ENCODE results near the gene SLC4A2.

The SLC4A2 gene

DNA sequence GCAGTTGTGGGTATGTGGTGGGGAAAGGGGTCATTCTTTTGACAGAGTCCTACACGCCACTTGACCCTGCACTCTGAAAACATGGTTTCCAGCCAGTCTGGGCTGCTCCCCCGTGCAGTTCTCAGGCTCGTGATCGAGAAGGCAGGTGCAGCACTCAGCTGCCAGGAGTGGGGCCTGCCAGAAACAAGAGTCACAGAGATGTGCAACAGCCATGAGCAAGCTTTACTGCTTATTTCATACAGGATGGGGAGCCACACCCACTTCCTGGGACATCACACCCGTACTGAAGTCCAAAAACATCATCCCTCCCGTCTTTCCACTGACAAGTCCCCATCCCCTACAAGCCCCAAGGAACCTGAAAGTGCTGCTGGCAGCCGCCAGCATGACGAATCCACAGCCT lies 44.4 kb upstream of the SLC4A2 start:
- H3K27ac ChIP-seq (ENCODE audit: insufficient read depth, low read depth, low read length, poor library complexity, severe bottlenecking): no peak overlapping the region
- no peaks in the 10 kb centered on the region for H3K36me3 ChIP-seq (ENCODE audit: control insufficient read depth, insufficient read depth, low read length)
- H3K27me3 ChIP-seq (ENCODE audit: control insufficient read depth, insufficient read depth, low read length, poor library complexity, severe bottlenecking): peaks cover 28% of the 10 kb centered on the region
- H3K9me3 ChIP-seq (ENCODE audit: control insufficient read depth, low read length): no peaks in the 10 kb centered on the region
- WGBS, 2 experiments: 93 to 94% methylated on average over 8 of the region's 8 CpGs
- H3K4me1 ChIP-seq (ENCODE audit: control insufficient read depth, insufficient read depth, low read length): peaks cover 26% of the 10 kb centered on the region
- H3K4me3 ChIP-seq (ENCODE audit: insufficient read depth, low read depth, low read length): no peak overlapping the region

DNA sequence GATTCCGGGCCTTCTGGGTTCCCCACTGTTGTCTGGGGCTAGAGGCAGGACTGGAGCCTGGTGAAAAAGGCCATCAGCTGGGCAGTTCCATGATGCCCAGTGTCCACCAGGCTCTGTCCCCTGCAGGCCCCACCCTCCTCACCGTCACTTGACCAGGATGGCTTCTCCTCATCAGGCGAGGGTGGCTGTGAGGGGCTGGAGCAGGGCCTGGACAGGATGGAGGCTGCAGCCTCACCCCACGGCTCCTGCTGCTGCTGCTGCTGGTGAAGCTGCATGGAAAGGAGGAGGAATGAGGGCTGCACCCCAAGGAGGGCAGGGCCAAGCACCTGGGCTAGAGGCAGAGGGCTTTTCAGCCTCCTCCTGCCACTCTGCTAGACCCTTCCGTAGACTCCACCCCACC lies 43.4 kb upstream of the SLC4A2 start:
- Histone ChIP-seq H3K27ac (ENCODE audit: insufficient read depth, low read depth, low read length, poor library complexity, severe bottlenecking) (no peak overlapping the region), H3K36me3 (ENCODE audit: control insufficient read depth, insufficient read depth, low read length) (no peaks in the 10 kb centered on the region), H3K4me1 (ENCODE audit: control insufficient read depth, insufficient read depth, low read length) (peaks cover 27% of the 10 kb centered on the region), H3K27me3 (ENCODE audit: control insufficient read depth, insufficient read depth, low read length, poor library complexity, severe bottlenecking) (peaks cover 28% of the 10 kb centered on the region), H3K4me3 (ENCODE audit: insufficient read depth, low read depth, low read length) (no peak overlapping the region), H3K9me3 (ENCODE audit: control insufficient read depth, low read length) (no peaks in the 10 kb centered on the region)
- WGBS, 2 experiments: 91% methylated on average over 5 of the region's 5 CpGs

DNA sequence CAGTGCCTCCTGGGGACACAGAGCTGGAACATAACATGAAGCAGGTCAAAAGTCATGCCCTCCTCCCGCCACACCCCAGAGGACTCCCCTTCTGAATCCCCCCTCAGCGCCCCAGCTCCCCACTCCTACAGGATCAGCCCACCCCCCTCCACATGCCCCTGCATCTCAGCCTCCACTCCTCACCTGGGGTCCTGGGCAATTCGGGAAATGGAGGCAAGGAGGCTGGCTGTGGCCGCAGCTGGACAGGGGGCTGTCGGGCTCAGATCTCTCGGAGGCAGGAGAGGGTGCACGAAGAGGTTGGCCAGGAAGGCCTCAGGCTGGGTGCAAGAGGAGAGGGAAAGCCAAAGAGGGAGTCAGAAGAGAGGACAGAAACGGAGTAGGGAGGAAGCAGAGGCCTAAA lies 42.9 kb upstream of the SLC4A2 start:
- Histone ChIP-seq H3K36me3 (ENCODE audit: control insufficient read depth, insufficient read depth, low read length) (no peaks in the 10 kb centered on the region), H3K4me1 (ENCODE audit: control insufficient read depth, insufficient read depth, low read length) (peaks cover 30% of the 10 kb centered on the region), H3K27ac (ENCODE audit: insufficient read depth, low read depth, low read length, poor library complexity, severe bottlenecking) (no peak overlapping the region), H3K4me3 (ENCODE audit: insufficient read depth, low read depth, low read length) (no peak overlapping the region), H3K27me3 (ENCODE audit: control insufficient read depth, insufficient read depth, low read length, poor library complexity, severe bottlenecking) (peaks cover 28% of the 10 kb centered on the region), H3K9me3 (ENCODE audit: control insufficient read depth, low read length) (no peaks in the 10 kb centered on the region)
- 93 to 94% methylated on average over 8 of the region's 8 CpGs for WGBS, 2 experiments

DNA sequence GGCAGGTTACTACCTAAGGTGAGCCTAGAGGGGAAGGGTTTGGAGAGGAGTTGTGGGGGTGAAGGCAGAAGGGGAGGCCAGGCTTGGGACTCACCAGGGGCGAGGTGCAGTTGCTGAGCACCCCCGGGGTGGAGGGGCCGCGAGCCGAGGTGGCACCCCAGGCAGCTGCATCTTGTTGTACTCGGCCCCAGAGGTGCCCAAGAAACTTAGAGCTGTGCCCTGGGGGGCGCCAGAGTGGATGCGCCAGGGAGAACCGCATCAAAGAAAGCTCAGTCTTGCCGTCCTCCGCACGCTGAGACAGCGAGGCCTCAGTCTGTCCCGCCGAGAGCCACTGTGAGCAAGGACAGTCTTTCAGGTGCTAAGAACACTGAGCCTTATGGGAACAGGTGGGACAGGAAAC lies 42.4 kb upstream of the SLC4A2 start:
- Histone ChIP-seq H3K27ac (ENCODE audit: insufficient read depth, low read depth, low read length, poor library complexity, severe bottlenecking) (no peak overlapping the region), H3K4me1 (ENCODE audit: control insufficient read depth, insufficient read depth, low read length) (peaks cover 30% of the 10 kb centered on the region), H3K36me3 (ENCODE audit: control insufficient read depth, insufficient read depth, low read length) (no peaks in the 10 kb centered on the region), H3K9me3 (ENCODE audit: control insufficient read depth, low read length) (no peaks in the 10 kb centered on the region), H3K4me3 (ENCODE audit: insufficient read depth, low read depth, low read length) (no peak overlapping the region), H3K27me3 (ENCODE audit: control insufficient read depth, insufficient read depth, low read length, poor library complexity, severe bottlenecking) (peaks cover 28% of the 10 kb centered on the region)
- WGBS, 2 experiments: 88 to 89% methylated on average over 15 of the region's 15 CpGs

DNA sequence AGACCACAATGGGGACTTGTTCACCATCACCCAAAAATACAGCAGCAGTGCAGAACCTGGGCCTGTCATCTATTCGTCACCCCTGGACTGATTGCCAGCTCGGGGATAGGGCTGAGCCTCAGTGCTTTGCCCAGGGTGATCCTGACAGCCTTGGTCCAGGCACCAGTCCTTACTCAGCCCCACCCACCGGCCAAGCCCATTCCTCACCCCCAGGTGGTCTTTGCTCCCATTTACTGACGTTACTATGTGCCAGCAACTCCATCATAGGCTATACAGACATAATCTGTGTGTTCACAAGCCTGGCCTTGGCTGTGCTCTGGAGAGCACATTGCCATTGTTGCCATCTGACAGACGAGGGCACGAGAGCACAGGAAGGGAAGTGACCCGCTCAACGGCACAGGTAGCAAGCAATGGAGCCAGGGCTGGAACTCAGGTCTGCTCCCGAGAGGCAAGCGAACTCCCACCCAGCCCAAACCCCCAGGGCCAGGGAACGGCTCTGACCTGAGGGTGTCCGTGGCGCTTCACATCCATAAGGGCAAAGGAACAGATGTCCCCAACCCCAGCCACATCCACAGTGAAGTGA lies 41.9 kb upstream of the SLC4A2 start:
- Histone ChIP-seq H3K9me3 (ENCODE audit: control insufficient read depth, low read length) (no peaks in the 10 kb centered on the region), H3K27me3 (ENCODE audit: control insufficient read depth, insufficient read depth, low read length, poor library complexity, severe bottlenecking) (peaks cover 28% of the 10 kb centered on the region), H3K36me3 (ENCODE audit: control insufficient read depth, insufficient read depth, low read length) (no peaks in the 10 kb centered on the region), H3K27ac (ENCODE audit: insufficient read depth, low read depth, low read length, poor library complexity, severe bottlenecking) (no peak overlapping the region), H3K4me3 (ENCODE audit: insufficient read depth, low read depth, low read length) (peak overlapping the region; percentile 11), H3K4me1 (ENCODE audit: control insufficient read depth, insufficient read depth, low read length) (peaks cover 27% of the 10 kb centered on the region)
- 77 to 81% methylated on average over 13 of the region's 13 CpGs for WGBS, 2 experiments

DNA sequence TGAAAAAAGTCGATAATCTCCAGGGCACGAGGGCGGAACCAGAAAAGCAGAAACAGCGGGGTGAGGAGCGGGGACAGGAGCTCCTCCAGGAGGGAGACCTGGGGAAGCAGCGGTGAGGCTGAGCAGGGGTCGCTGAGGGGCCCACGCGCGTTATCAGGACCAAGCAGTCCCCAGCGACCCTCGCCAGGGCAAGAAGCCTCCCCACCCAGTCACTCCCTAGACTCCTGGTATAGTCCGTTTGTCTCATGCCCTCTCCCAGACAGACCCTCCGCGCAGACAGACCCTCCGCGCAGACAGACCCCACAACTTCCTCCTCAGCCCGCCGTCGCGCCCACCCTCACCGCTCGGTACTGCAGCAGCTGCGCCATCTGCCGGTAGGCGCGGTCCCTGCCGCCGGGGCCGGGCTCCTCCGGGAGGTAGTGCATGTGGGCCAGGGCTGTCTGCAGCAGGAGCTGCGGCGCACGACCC lies 41.4 kb upstream of the SLC4A2 start:
- peaks cover 22% of the 10 kb centered on the region for H3K4me1 ChIP-seq (ENCODE audit: control insufficient read depth, insufficient read depth, low read length)
- no peaks in the 10 kb centered on the region for H3K36me3 ChIP-seq (ENCODE audit: control insufficient read depth, insufficient read depth, low read length)
- H3K27me3 ChIP-seq (ENCODE audit: control insufficient read depth, insufficient read depth, low read length, poor library complexity, severe bottlenecking): peaks cover 28% of the 10 kb centered on the region
- no peaks in the 10 kb centered on the region for H3K9me3 ChIP-seq (ENCODE audit: control insufficient read depth, low read length)
- H3K27ac ChIP-seq (ENCODE audit: insufficient read depth, low read depth, low read length, poor library complexity, severe bottlenecking): no peak overlapping the region
- 13 to 14% methylated on average over 34 of the region's 34 CpGs for WGBS, 2 experiments
- peak overlapping the region; percentile 11 for H3K4me3 ChIP-seq (ENCODE audit: insufficient read depth, low read depth, low read length)

DNA sequence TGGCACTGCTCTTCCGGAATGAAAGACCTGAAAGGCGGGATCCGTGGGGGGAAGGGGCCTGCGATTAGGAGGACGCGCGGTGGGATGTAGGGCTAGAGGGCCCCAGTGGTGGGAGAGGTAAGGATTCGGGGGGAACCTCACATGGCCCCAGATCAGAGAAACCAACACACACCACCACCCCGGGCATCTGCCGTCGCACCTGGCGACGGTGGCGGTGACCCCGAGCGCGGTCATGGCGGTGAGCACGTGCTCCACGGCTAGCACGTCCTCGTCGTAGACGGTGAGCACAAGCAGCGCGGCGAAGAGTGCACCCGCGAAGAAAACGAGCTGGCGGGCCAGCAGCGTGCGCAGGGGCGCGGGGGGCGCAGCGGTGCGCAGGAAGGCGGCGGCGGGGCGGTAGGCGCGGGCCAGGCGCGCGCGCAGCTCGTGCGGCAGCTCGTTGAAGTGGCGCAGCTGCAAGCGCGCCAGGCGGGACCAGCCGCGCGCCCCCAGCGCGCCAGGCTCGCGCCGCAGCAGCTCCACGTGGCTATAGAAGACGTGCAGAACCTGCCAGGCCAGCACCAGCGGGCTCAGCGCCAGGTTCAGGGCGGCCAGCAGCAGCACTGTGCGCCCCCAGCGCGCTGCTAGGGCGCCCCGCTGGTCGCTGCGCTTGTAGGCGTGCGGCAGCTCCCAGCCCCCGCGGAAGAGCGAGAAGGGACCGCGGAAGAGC lies 40.8 kb upstream of the SLC4A2 start:
- WGBS, 2 experiments: 5% methylated on average over 82 of the region's 82 CpGs
- Histone ChIP-seq H3K36me3 (ENCODE audit: control insufficient read depth, insufficient read depth, low read length) (no peaks in the 10 kb centered on the region), H3K4me3 (ENCODE audit: insufficient read depth, low read depth, low read length) (peak overlapping the region; percentile 11), H3K27me3 (ENCODE audit: control insufficient read depth, insufficient read depth, low read length, poor library complexity, severe bottlenecking) (peaks cover 28% of the 10 kb centered on the region), H3K27ac (ENCODE audit: insufficient read depth, low read depth, low read length, poor library complexity, severe bottlenecking) (no peak overlapping the region), H3K4me1 (ENCODE audit: control insufficient read depth, insufficient read depth, low read length) (peaks cover 21% of the 10 kb centered on the region), H3K9me3 (ENCODE audit: control insufficient read depth, low read length) (no peaks in the 10 kb centered on the region)

DNA sequence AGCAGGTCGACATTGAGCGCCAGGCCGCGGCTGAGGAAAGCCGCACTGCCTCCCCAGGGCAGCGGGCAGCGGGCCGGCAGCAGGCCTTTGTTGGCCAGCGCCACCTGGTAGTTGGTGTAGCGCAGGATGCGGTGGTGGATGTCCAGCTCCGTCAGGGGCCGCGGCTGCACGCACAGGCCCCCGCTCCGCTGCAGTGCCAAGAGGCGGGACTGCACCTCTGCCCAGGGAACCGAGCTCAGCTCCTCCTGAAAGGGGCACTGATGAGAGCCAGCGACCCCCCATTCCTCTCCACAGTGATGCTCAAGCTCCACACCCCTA lies 40.3 kb upstream of the SLC4A2 start:
- no peaks in the 10 kb centered on the region for H3K36me3 ChIP-seq (ENCODE audit: control insufficient read depth, insufficient read depth, low read length)
- 56 to 59% methylated on average over 20 of the region's 20 CpGs for WGBS, 2 experiments
- peaks cover 28% of the 10 kb centered on the region for H3K27me3 ChIP-seq (ENCODE audit: control insufficient read depth, insufficient read depth, low read length, poor library complexity, severe bottlenecking)
- no peaks in the 10 kb centered on the region for H3K9me3 ChIP-seq (ENCODE audit: control insufficient read depth, low read length)
- H3K4me1 ChIP-seq (ENCODE audit: control insufficient read depth, insufficient read depth, low read length): peaks cover 21% of the 10 kb centered on the region
- H3K27ac ChIP-seq (ENCODE audit: insufficient read depth, low read depth, low read length, poor library complexity, severe bottlenecking): no peak overlapping the region
- H3K4me3 ChIP-seq (ENCODE audit: insufficient read depth, low read depth, low read length): peak overlapping the region; percentile 11

DNA sequence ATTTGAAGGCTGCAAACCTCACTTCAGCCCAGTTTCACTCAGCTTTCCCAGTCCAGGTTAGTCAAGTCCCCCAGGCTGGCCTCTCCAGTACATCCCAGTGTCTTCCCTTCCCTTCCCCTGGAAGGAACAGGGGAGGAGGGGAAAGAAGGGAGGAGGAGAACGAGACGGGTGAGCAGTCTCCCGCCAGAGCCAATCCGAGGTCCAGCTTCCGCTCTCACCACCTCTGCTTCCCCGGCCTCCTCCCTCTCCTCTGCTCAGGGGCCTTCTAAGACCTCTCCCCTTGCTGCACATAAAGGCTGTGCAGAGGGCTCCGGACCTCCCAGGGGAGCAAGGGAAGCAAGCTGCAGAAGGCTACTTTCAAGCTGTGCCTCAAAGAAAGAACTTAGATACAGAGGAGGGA lies 39.2 kb upstream of the SLC4A2 start:
- peak overlapping the region; percentile 47 for H3K27ac ChIP-seq (ENCODE audit: insufficient read depth, low read depth, low read length, poor library complexity, severe bottlenecking)
- H3K9me3 ChIP-seq (ENCODE audit: control insufficient read depth, low read length): no peaks in the 10 kb centered on the region
- H3K27me3 ChIP-seq (ENCODE audit: control insufficient read depth, insufficient read depth, low read length, poor library complexity, severe bottlenecking): peaks cover 28% of the 10 kb centered on the region
- no peak overlapping the region for H3K4me3 ChIP-seq (ENCODE audit: insufficient read depth, low read depth, low read length)
- peaks cover 21% of the 10 kb centered on the region for H3K4me1 ChIP-seq (ENCODE audit: control insufficient read depth, insufficient read depth, low read length)
- H3K36me3 ChIP-seq (ENCODE audit: control insufficient read depth, insufficient read depth, low read length): no peaks in the 10 kb centered on the region
- 12 to 22% methylated on average over 5 to 7 of the region's 7 CpGs for WGBS, 2 experiments

DNA sequence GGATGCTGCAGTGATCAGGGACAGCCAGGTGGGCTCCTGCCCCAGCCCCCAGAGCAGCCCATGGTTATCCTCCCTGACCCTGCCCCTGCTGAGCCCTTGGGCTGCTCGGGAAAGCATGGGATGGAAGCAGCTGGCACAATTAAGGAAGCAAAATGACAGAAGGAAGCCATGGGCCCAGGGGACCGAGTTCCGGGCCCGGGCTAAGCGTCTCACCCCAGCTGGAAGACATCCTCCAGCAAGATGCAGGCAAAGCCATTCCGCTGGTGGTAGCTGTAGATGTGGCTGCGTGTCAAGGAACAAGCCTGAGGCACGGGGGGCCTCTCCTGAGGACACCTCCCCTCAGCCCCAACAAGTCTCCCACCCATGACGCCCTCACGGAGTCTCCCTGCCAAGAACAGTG lies 36.2 kb upstream of the SLC4A2 start:
- Histone ChIP-seq H3K27ac (ENCODE audit: insufficient read depth, low read depth, low read length, poor library complexity, severe bottlenecking) (no peak overlapping the region), H3K36me3 (ENCODE audit: control insufficient read depth, insufficient read depth, low read length) (no peaks in the 10 kb centered on the region), H3K4me1 (ENCODE audit: control insufficient read depth, insufficient read depth, low read length) (peaks cover 26% of the 10 kb centered on the region), H3K27me3 (ENCODE audit: control insufficient read depth, insufficient read depth, low read length, poor library complexity, severe bottlenecking) (peaks cover 17% of the 10 kb centered on the region), H3K9me3 (ENCODE audit: control insufficient read depth, low read length) (no peaks in the 10 kb centered on the region), H3K4me3 (ENCODE audit: insufficient read depth, low read depth, low read length) (no peak overlapping the region)
- WGBS, 2 experiments: 91 to 93% methylated on average over 10 of the region's 10 CpGs
